K562 (cell line): ENCODE measurements around the gene PIM3. TPM values are rescaled to one million over a fixed set of nuclear protein-coding genes. Genes with fewer than 3 reads are reported as not detected.

ENCODE experiments used
- CXXC5 ChIP-seq: fragments of 250-450 bp; sonication (Bioruptor Pico); IDR thresholded peaks from 2 replicates; pipeline ENCODE4 v1.8.0; 2022; ENCODE audit warnings: inconsistent platforms, mild to moderate bottlenecking, moderate library complexity
- GATAD2B ChIP-seq: fragments of 450-650 bp; IDR thresholded peaks from 2 replicates; pipeline ENCODE4 v1.6.1; 2017; ENCODE audit warnings: mild to moderate bottlenecking, borderline replicate concordance
- NONO ChIP-seq, 2 experiments: fragments of 200-400 bp in 1 of 2; fragments of 450-650 bp in 1 of 2; formaldehyde crosslinking in 1 of 2; IDR thresholded peaks; 2 replicates each; pipeline ENCODE4 v1.6.1; 2017; ENCODE audit warnings: low read depth in 2 of 2, mild to moderate bottlenecking in 2 of 2, moderate library complexity in 2 of 2, low read length in 1 of 2
- OTX1 ChIP-seq: fragments of 450-650 bp; formaldehyde crosslinking; IDR thresholded peaks from 2 replicates; pipeline ENCODE4 v1.4.0; 2022; ENCODE audit warnings: mild to moderate bottlenecking
- RAD21 ChIP-seq, 2 experiments: fragments of 250-450 bp in 1 of 2; fragments of 450-650 bp in 1 of 2; sonication (Bioruptor Pico) in 1 of 2; formaldehyde crosslinking in 1 of 2; IDR thresholded peaks in 1 of 2; conservative IDR thresholded peaks in 1 of 2; 2 replicates each; pipeline versions ENCODE4 v1.4.0 to v1.8.0; 2020 to 2022; ENCODE audit warnings: mild to moderate bottlenecking in 2 of 2, moderate library complexity in 1 of 2
- SMARCA4 ChIP-seq: fragments of 450-650 bp; IDR thresholded peaks from 2 replicates; pipeline ENCODE4 v1.6.1; 2016
- SMC3 ChIP-seq: conservative IDR thresholded peaks from 2 replicates; pipeline ENCODE4 v1.6.1; 2011; ENCODE audit warnings: low read depth, low read length, improper control_type of control experiment; ENCODE audit not compliant: insufficient read depth
- STAG1 ChIP-seq: sonication (generic); formaldehyde crosslinking; IDR thresholded peaks from 2 replicates; pipeline ENCODE4 v1.5.0; 2020; ENCODE audit warnings: missing genetic modification reagents, borderline replicate concordance
- XRCC5 ChIP-seq: fragments of 200-400 bp; formaldehyde crosslinking; IDR thresholded peaks from 2 replicates; pipeline ENCODE4 v1.6.1; 2017; ENCODE audit warnings: low read depth, mild to moderate bottlenecking, low read length
- YY1 ChIP-seq, 3 experiments: IDR thresholded peaks; 2 replicates each; pipeline ENCODE4 v1.6.1; 2011; ENCODE audit warnings: low read length in 2 of 3, mild to moderate bottlenecking in 2 of 3, moderate library complexity in 2 of 3, borderline replicate concordance in 1 of 3, control low read depth in 1 of 3, low read depth in 1 of 3; ENCODE audit not compliant: insufficient read depth in 3 of 3, insufficient replicate concordance in 2 of 3, control insufficient read depth in 1 of 3, insufficient read length in 1 of 3; ENCODE audit errors: extremely low read depth in 1 of 3
- ZFX ChIP-seq: sonication (generic); formaldehyde crosslinking; IDR thresholded peaks from 2 replicates; pipeline ENCODE4 v1.8.0; 2022; ENCODE audit warnings: mild to moderate bottlenecking, missing genetic modification reagents, moderate library complexity
- polyA plus RNA-seq, 8 experiments: library from polyadenylated mRNA; depleted of rRNA in 4 of 8; stranded (reverse) in 5 of 8; unstranded in 3 of 8; fragments of >200 nt; fragmentation: Nextera tagmentation in 2 of 8; fragmentation: Illumina TruSeq in 1 of 8; extraction: Ambion mirVana in 2 of 8; extraction: Trizol in 1 of 8; gene quantifications; 2 replicates each; pipeline versions ENCODE4 v1.2.1 to v1.2.3, GENCODE V29; 2011 to 2014; ENCODE audit warnings: inconsistent platforms in 1 of 8, missing spikeins in 1 of 8
- total RNA-seq, 7 experiments: library from RNA; depleted of rRNA in 6 of 7; stranded (reverse); fragments of >200 nt in 6 of 7; fragmentation: Illumina TruSeq in 2 of 7; extraction: Trizol in 2 of 7; gene quantifications; 2 replicates each; pipeline versions ENCODE4 v1.2.1 to v1.2.3, GENCODE V29; 2011 to 2021; ENCODE audit warnings: low replicate concordance in 1 of 7

PIM3 gene
- total and polyA plus RNA-seq, 9 of the 15 experiments (the other 6 are each of a cell fraction or from before 2014, with no cell fraction given), result 0.24 to 40.5 (median 5.3) TPM

DNA sequence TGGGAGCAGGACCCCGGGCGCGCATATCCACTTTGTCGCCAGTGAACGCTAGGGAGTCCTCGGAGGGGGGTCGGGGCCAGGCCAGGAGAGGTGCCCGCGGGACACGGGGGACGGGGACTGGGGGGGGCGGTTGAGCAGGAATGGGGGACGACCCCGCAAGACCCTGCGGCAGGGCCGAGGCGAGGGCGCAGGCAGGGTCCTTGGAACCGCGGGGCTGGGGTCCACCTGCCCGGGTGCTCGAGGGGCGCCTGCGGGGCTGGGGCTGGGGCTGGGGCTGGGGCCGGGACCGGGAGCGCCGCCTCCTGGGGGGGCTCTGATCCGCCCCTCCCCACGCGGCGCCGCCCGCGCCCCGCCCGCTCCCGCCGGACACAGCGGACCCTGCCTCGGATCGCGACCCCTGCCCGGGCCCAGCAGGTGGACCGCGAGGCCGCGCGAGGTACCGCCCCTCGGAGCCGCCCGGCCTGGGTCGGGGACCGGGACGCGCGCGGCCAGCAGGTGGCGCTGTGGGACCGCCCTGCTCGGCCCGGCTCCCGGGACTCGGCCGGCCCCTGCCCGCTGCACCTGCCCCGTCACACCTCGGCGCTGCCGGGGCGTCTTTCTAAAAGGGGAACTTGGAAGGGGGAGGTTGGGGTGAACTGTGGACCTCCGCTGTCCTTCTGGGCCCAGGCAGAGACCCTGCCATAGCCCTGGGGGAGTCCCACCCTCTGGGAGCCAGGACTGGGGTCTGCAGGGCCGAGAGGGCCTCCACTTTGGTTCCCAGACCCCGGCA is 31.2 kb upstream of the PIM3 start (continued):
- TF ChIP-seq ZFX (CRISPR knock-in tag) (0 out of 2 replicates have a peak, but pooled peaks have one; percentile 6), OTX1 (no peak), GATAD2B (peak; percentile 76; the same call in 1 of the 2 replicates), XRCC5 (no peak), SMARCA4 (no peak), CXXC5 (CRISPR knock-in tag) (peak; percentile 40), RAD21 (CRISPR knock-in tag; conservative IDR thresholded peaks at IDR 0.05 in 1 of 2, IDR thresholded peaks at IDR 0.05 in 1 of 2) (peak; percentile 75 to 92), SMC3 (peak; percentile 74), YY1 (IDR thresholded peaks at IDR 0.05; ENCODE audit: borderline replicate concordance in 1 of 3, control insufficient read depth in 1 of 3, extremely low read depth in 1 of 3, insufficient read depth in 3 of 3, insufficient read length in 1 of 3, insufficient replicate concordance in 2 of 3, low read depth in 1 of 3, low read length in 2 of 3) (peak in 1 of 3 experiments; percentile 18), STAG1 (peak; percentile 79; the same call in 1 of the 2 replicates), NONO (IDR thresholded peaks at IDR 0.05; ENCODE audit: low read depth in 2 of 2, low read length in 1 of 2) (peak in 1 of 2 experiments; percentile 40; a peak in 1 of 4 replicates)
- TF ChIP-seq, all 486 proteins: peak for 12
